Thoracic aorta (tissue), 2 donors: ENCODE results near the gene FBXL22. TPM values are rescaled to one million over a fixed set of nuclear protein-coding genes. Genes with fewer than 3 reads are reported as not detected.
A peak's percentile ranks its signal among the peaks of the same experiment; 100 is the strongest.

Source experiments
- ATAC-seq: fragments of 150-250 bp; one replicate; pipeline ENCODE4 v1.8.0; 2017; ENCODE audit warnings: low read depth; ENCODE audit not compliant: insufficient number of reproducible peaks, low FRiP score
- DNase-seq: peaks from one replicate; pipeline ENCODE4 v3.0.0-alpha.2; 2020; ENCODE audit warnings: low spot score
- H3K27ac ChIP-seq, 2 donors: fragments of 200-600 bp; sonication (generic); 1 replicate in 1 of 2; 2 replicates in 1 of 2; pipeline ENCODE4 v1.5.1; 2016; ENCODE audit warnings: mild to moderate bottlenecking in 2 of 2, moderate library complexity in 2 of 2
- H3K27me3 ChIP-seq: fragments of 200-600 bp; sonication (generic); replicated peaks from 2 replicates; pipeline ENCODE4 v1.6.0; 2016; ENCODE audit warnings: mild to moderate bottlenecking; ENCODE audit not compliant: insufficient read depth
- H3K36me3 ChIP-seq: fragments of 200-600 bp; sonication (generic); one replicate; pipeline ENCODE4 v1.5.1; 2016
- H3K4me1 ChIP-seq, 2 donors: fragments of 200-600 bp; sonication (generic); 1 replicate in 1 of 2; 2 replicates in 1 of 2; pipeline versions ENCODE4 v1.5.1 to v1.6.0; 2016; ENCODE audit warnings: low read depth in 2 of 2, mild to moderate bottlenecking in 1 of 2; ENCODE audit not compliant: control insufficient read depth in 1 of 2
- H3K4me3 ChIP-seq: fragments of 200-600 bp; sonication (generic); 2 replicates; pipeline ENCODE4 v1.5.1; 2016; ENCODE audit warnings: mild to moderate bottlenecking
- H3K9me3 ChIP-seq: fragments of 200-600 bp; sonication (generic); 2 replicates; pipeline ENCODE4 v1.5.1; 2016
- CTCF ChIP-seq: fragments of 200-600 bp; sonication (generic); IDR thresholded peaks from one replicate; pipeline ENCODE4 v1.5.1; 2019; ENCODE audit warnings: antibody characterized with exemption
- total RNA-seq, 2 donors: library from RNA; depleted of rRNA; stranded (reverse); fragments of >200 nt; gene quantifications; one replicate each; pipeline versions ENCODE4 v1.1.0 to v1.2.3, GENCODE V29; 2016

FBXL22 gene
- total RNA-seq, 2 donors from 2014 or later, result 21.2 to 62.1 TPM

GRCh38 chr15:63593705-63594671 lies 3.2 kb upstream of the FBXL22 start:
- ATAC-seq (no peak), DNase-seq (no peak)
- peaks cover 19 to 47% of the 10 kb centered on the region in 2 donors for H3K4me1 ChIP-seq
- peak overlapping the region; percentile 22 to 83 for H3K27ac ChIP-seq
- H3K4me3 ChIP-seq, result no peak overlapping the region
- peaks cover 18% of the 10 kb centered on the region for H3K36me3 ChIP-seq
- no peak for TF ChIP-seq CTCF
- H3K9me3 ChIP-seq, result no peaks in the 10 kb centered on the region
- no peaks in the 10 kb centered on the region for H3K27me3 ChIP-seq

DNA sequence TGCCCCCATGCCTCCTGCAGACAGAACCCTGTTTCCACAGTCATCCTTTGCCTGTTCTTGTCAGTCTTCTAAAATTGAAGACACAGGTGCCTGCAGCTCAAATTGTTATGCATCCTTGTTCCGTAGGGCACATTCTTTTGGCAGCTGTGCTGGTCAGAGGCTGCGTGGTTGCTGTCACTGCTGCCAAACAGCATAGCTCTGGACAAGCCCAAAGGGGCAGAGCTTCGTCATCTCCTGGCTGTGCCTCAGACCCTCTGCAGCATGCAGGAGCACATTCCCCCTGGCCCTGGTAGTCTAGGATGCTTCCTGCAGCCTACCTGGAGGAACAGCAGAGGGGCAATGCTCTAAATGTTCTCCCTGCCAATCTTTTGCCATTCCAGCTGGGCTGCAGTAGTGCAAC lies 2.1 kb upstream of the FBXL22 start:
- DNase-seq (no peak), ATAC-seq (no peak)
- Histone ChIP-seq H3K4me1 (peaks cover 19 to 58% of the 10 kb centered on the region in 2 donors), H3K27me3 (no peaks in the 10 kb centered on the region), H3K9me3 (no peaks in the 10 kb centered on the region), H3K27ac (peak overlapping the region; percentile 83 to 95), H3K36me3 (peaks cover 12% of the 10 kb centered on the region), H3K4me3 (no peak overlapping the region)
- no peak for TF ChIP-seq CTCF

GRCh38 chr15:63595688-63596087 lies 1.5 kb upstream of the FBXL22 start:
- peaks cover 19 to 61% of the 10 kb centered on the region in 2 donors for H3K4me1 ChIP-seq
- no peak overlapping the region for H3K4me3 ChIP-seq
- peaks cover 10% of the 10 kb centered on the region for H3K36me3 ChIP-seq
- H3K27me3 ChIP-seq, result no peaks in the 10 kb centered on the region
- H3K9me3 ChIP-seq, result no peaks in the 10 kb centered on the region
- ATAC-seq (no peak), DNase-seq (no peak)
- TF ChIP-seq CTCF, result no peak
- H3K27ac ChIP-seq, result peak overlapping the region; percentile 83 to 95

- no peak for DNase-seq
Measured at GRCh38 chr15:63596676-63597037, 530 bp upstream of the FBXL22 start.

More at GRCh38 chr15:63596676-63597037, 530 bp upstream of the FBXL22 start:
- peak; percentile 17 for ATAC-seq
- Histone ChIP-seq H3K27me3 (no peaks in the 10 kb centered on the region), H3K4me3 (peak overlapping the region; percentile 89), H3K4me1 (peaks cover 20 to 61% of the 10 kb centered on the region in 2 donors), H3K36me3 (peaks cover 8% of the 10 kb centered on the region), H3K9me3 (no peaks in the 10 kb centered on the region), H3K27ac (peak overlapping the region; percentile 83 to 95)
- no peak for TF ChIP-seq CTCF
